Measurements from ENCODE around the gene GLDN.
"Not testable (repeated sequence)": the region's sequence is repeated elsewhere in the genome, so short reads cannot be mapped to it uniquely, and the experiment has no call there.

The GLDN gene

GRCh38 chr15:51405693-51406523, 64.5 kb downstream of the GLDN start:
- Histone ChIP-seq H2AFZ (no peak overlapping the region), H3K9me3 (ENCODE audit: control insufficient read depth, low read length) (no peaks in the 10 kb centered on the region), H3K4me2 (ENCODE audit: low read length) (no peak overlapping the region), H3K36me3 (ENCODE audit: control insufficient read depth, insufficient read depth, low read length) (no peaks in the 10 kb centered on the region), H3K4me1 (no peaks in the 10 kb centered on the region), H3K27ac (no peak overlapping the region), H3K27me3 (ENCODE audit: control insufficient read depth, insufficient read depth, low read length) (no peaks in the 10 kb centered on the region), H3K79me2 (no peaks in the 10 kb centered on the region), H3K9ac (no peak overlapping the region), H3K4me3 (ENCODE audit: low read depth, low read length) (no peak overlapping the region)
- no peak for TF ChIP-seq CTCF (IDR thresholded peaks at IDR 0.05)

GRCh38 chr15:51414256-51414860, 72.9 kb downstream of the GLDN start:
- no peaks in the 10 kb centered on the region for H3K9me3 ChIP-seq (ENCODE audit: control insufficient read depth, low read length)

GRCh38 chr15:51416129-51416528, 74.7 kb downstream of the GLDN start:
- Histone ChIP-seq H3K36me3 (ENCODE audit: control insufficient read depth, insufficient read depth, low read length) (no peaks in the 10 kb centered on the region), H3K9me3 (ENCODE audit: control insufficient read depth, low read length) (no peaks in the 10 kb centered on the region), H3K4me1 (no peaks in the 10 kb centered on the region), H3K9ac (no peak overlapping the region), H3K27ac (no peak overlapping the region), H3K27me3 (ENCODE audit: control insufficient read depth, insufficient read depth, low read length) (no peaks in the 10 kb centered on the region), H2AFZ (no peak overlapping the region), H3K79me2 (no peaks in the 10 kb centered on the region), H3K4me2 (ENCODE audit: low read length) (no peak overlapping the region), H3K4me3 (ENCODE audit: low read depth, low read length) (no peak overlapping the region)
- no peak for TF ChIP-seq CTCF (IDR thresholded peaks at IDR 0.05)

More at GRCh38 chr15:51414256-51414860, 72.9 kb downstream of the GLDN start:
- no peak overlapping the region for H3K4me2 ChIP-seq (ENCODE audit: low read length)
- no peaks in the 10 kb centered on the region for H3K27me3 ChIP-seq (ENCODE audit: control insufficient read depth, insufficient read depth, low read length)
- H3K36me3 ChIP-seq (ENCODE audit: control insufficient read depth, insufficient read depth, low read length), result no peaks in the 10 kb centered on the region
- H3K9ac ChIP-seq, result no peak overlapping the region
- H3K4me3 ChIP-seq (ENCODE audit: low read depth, low read length), result no peak overlapping the region
- no peaks in the 10 kb centered on the region for H3K4me1 ChIP-seq
- H3K79me2 ChIP-seq, result no peaks in the 10 kb centered on the region
- no peak overlapping the region for H3K27ac ChIP-seq
- TF ChIP-seq CTCF (IDR thresholded peaks at IDR 0.05), result no peak
- H2AFZ ChIP-seq, result no peak overlapping the region

GRCh38 chr15:51423040-51423439, 81.6 kb downstream of the GLDN start:
- not testable (repeated sequence) for H2AFZ ChIP-seq; H3K4me1 ChIP-seq; H3K4me2 ChIP-seq (ENCODE audit: low read length); H3K36me3 ChIP-seq (ENCODE audit: control insufficient read depth, insufficient read depth, low read length); H3K27ac ChIP-seq; H3K4me3 ChIP-seq (ENCODE audit: low read depth, low read length); H3K27me3 ChIP-seq (ENCODE audit: control insufficient read depth, insufficient read depth, low read length); H3K79me2 ChIP-seq; H3K9ac ChIP-seq; H3K9me3 ChIP-seq (ENCODE audit: control insufficient read depth, low read length)

GRCh38 chr15:51424780-51425179, 83.3 kb downstream of the GLDN start:
- Histone ChIP-seq H3K4me2 (ENCODE audit: low read length) (no peak overlapping the region), H3K27me3 (ENCODE audit: control insufficient read depth, insufficient read depth, low read length) (no peaks in the 10 kb centered on the region), H3K4me3 (ENCODE audit: low read depth, low read length) (no peak overlapping the region), H3K9me3 (ENCODE audit: control insufficient read depth, low read length) (no peaks in the 10 kb centered on the region), H3K36me3 (ENCODE audit: control insufficient read depth, insufficient read depth, low read length) (no peaks in the 10 kb centered on the region), H3K4me1 (no peaks in the 10 kb centered on the region), H3K79me2 (no peaks in the 10 kb centered on the region), H3K9ac (no peak overlapping the region), H2AFZ (no peak overlapping the region), H3K27ac (no peak overlapping the region)
- TF ChIP-seq CTCF (IDR thresholded peaks at IDR 0.05), result no peak

Data from parathyroid adenoma (tissue), 2 donors.